Measurements from ENCODE around the gene WDR70.
"Not testable (repeated sequence)": the region's sequence is repeated elsewhere in the genome, so short reads cannot be mapped to it uniquely, and the experiment has no call there.

Gene WDR70

DNA sequence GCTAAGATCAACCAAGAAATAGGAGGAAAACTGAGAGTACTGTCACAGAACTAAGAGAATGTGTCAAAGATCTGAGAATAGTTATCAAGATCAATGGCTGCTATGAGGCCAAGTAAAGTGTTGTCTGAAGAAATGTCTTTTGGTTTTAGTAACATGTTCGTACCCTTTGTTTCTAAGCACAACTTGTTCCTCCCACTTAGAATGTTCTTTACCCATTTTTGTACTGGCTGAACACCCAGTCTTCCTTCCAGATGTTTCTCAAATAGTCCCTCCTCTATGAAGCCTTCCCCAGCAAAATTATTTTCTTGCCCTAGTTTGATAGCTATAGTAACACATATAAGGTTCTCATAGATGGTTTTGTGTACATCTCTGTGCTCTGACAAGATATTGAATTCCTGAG is 191.5 kb downstream of the WDR70 start:
- no peak for DNase-seq (ENCODE audit: low spot score)

DNA sequence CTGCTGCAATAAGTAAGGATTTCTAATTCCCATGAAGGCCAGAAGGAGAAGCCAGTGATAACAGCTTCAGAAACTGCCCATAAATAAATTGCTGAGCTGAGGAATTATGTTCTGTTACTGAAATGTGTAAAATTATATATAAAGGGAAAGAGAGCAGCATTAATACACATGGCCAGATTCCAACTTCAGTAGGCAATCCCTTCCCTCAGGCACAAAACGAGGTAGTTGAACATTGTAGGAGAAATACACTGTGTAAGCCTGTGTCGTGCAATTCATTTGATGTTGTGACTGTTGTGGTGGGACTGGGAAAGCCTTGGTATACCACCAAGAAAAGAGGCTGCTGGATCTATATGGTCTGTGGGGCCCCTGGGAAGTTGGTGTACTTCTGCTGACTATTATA is 192.9 kb downstream of the WDR70 start:
- DNase-seq (ENCODE audit: low spot score) = no peak

DNA sequence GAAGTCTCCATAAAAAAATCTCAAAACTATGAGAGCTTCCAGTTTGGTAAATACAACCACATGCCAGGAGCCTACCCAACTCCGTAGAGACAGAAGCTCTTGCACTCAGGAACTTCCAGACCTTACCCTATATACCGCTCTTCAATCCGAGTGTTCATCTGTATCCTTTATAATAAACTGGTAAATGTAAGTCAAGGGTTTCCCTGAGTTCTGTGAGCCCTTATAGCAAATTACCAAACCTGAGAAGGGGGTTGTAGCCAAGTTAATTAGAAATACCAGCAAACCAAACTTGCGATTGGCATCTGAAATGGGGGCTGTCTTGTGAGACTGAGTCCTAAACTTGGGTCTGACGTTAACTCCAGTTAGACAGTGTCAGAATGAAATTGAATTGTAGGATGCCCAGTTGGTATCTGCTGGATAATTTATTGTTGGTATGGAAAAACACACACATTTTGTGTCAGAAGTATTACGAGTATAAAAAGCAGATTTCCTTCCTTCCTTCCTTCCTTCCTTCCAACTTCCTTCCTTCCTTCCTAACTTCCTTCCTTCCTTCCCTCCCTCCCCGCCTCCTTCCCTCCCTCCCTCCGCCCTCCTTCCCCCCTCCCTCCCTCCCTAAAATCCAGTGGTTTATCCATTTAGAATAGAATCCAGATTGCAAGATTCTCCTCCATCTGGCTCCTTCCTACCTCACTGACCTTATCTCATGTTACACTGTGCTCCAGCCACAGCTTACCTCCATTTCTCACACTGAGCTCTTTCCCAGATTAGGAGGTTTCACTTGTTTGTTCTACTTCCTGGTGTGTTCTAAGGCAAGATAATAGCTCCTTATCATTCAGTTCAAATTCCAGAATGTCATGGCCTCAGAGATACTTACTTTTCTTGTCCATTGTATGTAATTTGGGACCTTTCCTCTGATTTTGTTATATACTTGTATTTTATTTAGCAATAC is 196.7 kb downstream of the WDR70 start:
- no peak for DNase-seq (ENCODE audit: low spot score)

DNA sequence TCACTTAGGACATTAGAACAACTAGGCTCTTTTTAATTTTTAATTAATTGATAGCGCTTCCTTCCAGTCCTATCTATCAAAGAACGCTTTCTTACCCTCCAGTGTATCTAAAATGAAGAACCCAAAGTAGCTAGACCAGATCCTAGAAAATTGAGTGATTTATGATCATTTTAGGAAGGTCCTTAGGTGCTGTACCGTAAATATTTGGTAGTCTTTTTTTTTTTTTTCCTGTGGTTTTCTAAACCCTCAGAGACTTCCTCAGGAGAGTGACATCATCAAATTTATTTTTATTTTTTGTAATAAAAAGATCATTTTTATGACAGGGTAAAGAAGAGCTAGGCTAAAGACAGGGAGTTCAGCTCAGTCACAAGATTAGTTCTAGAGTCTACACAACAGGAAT is 197.4 kb downstream of the WDR70 start:
- no peak for DNase-seq (ENCODE audit: low spot score)

DNA sequence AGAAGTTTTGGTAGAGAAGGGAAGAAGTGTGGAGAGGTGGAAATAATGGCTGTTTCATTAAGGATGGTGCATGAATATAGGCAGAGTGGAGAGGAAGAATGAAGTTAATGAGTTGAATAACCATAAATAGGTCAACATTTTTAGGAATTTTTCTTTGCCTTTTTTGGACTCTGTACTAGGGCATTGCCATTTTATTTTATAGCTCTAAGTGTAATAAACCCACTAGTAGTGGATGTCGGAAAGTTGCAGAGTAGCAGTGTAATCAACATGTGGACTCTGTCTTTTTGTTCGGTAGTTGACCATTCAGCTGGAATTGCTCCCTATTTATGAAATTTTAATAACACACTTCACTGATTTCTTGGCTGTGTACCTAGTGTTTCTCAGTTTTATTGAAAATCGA is 199.1 kb downstream of the WDR70 start:
- no peak for DNase-seq (ENCODE audit: low spot score)

DNA sequence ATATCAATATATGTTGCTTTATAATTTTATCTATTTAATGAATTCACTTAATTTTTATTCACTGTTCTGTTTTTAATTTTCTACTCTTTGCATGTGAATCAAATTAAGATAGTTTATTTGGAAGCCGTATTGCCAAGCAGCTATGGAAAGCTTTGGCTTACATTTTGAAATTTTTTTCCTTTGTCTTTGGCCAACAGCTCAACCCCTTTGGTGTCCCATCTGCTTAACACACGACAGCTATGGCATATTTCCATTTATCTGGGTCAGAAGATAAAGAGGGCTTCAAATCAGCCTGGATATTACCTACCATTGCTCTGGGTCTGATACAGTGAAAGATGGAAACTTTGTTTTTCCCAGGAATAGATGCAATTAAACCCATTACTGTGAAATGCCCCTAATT is 201.0 kb downstream of the WDR70 start:
- DNase-seq (ENCODE audit: low spot score) = no peak

DNA sequence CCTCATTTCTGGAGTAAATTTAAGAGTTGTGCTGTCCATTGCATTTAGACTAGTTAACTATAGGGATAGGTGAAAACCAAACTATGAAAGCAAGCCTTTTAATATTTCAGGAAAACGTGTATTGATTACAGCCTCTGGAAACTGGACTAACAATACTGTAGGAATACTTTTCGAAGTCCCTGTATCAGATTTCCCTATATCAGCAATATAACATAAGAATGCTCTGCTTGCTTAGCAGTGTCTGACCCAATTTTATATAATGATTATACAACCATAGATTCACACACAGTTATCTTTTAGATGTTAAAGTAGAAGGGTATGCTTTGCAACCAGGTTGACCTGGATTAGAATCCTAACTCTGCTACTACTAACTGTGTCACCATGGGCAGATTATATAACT is 203.1 kb downstream of the WDR70 start:
- DNase-seq (ENCODE audit: low spot score) = no peak

DNA sequence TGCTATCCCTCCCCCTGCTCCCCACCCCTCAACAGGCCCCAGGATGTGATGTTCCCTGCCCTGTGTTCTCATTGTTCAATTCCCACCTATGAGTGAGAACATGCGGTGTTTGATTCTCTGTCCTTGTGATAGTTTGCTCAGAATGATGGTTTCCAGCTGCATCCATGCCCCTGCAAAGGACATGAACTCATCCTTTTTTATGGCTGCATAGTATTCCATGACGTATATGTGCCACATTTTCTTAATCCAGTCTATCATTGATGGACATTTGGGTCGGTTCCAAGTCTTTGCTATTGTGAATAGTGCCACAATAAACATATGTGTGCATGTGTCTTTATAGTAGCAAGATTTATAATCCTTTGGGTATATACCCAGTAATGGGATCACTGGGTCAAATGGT is 214.2 kb downstream of the WDR70 start:
- DNase-seq (ENCODE audit: low spot score) = not testable (repeated sequence)

DNA sequence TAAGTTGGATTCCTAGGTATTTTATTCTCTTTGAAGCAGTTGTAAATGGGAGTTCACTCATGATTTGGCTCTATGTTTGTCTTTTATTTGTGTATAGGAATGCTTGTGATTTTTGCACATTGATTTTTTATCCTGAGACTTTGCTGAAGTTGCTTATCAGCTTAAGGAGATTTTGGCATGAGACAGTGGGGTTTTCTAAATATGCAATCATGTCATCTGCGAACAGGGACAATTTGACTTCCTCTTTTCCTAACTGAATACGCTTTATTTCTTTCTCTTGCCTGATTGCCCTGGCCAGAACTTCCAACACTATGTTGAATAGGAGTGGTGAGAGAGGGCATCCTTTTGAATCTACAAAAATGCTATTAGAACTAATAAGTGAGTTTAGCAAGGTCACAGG is 215.7 kb downstream of the WDR70 start:
- not testable (repeated sequence) for DNase-seq (ENCODE audit: low spot score)

DNA sequence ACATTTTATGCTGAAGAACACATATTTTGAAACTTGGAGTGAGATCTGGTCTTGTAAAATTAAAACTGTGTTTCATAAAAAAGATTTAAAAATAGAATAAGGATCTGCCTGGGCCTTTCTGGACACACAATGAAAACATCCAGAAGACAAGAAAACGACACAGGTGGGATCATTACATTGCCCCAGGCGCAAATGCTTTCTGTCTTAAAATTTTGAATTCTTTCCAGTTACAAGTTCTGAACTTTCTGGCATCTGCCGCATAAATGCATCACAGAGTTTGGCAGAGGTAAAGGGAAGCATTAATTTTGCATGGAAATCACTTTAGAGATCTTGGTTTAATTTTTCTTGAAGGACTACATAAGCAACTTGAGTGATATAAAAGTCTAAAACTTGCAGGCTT is 219.6 kb downstream of the WDR70 start:
- no peak for DNase-seq (ENCODE audit: low spot score)

DNA sequence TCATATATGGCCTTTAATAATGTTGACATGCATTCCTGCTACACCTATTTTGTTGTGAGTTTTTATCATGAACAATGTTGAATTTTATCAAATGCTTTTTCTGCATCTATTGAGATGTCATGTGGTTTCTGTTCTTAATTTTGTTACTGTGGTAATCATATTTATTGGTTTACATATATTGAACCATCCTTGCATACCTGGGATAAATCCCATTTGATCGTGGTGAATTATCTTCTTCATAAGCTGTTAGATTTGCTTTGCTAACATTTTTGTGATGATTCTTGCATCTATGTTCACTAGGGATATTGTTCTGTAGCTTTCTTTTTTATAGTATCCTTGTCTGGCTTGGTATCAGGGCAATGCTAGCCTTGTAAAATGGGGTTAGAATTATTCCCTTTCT is 222.0 kb downstream of the WDR70 start:
- DNase-seq (ENCODE audit: low spot score) = no peak

DNA sequence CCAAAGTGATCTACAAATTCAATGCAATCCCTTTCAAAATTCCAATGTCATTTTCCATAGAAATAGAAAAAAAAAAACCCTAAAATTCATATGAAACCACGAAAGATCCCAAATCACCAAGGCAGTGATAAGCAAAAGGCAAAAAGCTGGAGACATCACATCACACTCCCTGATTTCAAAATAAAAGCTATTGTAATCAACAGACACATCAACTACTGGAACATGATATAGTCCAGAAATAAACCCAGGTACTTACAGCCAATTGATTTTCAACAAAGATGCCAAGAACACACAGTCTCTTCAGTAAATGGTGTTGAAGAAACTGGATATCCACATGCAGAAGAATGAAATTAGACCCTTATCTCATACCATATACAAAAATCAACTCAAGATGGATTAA is 224.0 kb downstream of the WDR70 start:
- DNase-seq (ENCODE audit: low spot score) = no peak

DNA sequence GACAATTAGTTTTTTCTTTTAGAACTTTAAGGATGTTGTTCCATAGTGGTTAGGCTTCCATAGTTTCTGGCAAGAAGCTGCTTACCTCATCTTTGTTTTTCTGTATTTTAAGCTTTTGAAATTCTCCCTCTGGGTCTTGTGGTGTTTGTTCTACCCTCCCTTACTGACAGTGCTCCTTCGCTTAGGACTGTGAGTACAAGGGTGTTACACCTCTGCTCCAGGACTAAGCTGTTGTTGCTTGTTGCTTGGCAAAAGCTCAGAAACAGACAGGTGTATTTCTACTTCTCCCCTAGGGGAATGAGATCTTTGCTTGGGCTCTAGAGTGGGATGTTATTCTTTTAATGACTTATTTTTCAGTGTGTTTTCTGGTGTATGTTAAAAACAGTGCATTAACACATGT is 225.2 kb downstream of the WDR70 start:
- no peak for DNase-seq (ENCODE audit: low spot score)

DNA sequence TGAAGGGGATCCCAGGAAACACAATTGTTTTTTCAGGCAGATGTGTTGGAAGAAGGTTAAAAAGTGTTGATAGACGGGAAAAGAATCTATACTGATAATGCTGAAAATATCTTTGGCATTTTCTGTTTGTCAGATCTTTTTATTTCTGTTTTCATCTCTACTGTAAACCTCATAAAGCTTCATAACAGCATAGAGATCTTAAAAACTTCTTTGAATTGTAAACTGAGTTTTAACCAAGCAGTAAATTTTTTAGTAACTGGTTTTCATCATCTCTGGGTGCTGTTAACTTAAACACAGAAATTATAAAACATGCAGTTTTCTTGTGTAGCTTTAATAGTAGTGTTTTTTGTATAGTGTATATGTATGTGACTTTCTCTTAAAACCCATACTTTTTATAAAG is 227.0 kb downstream of the WDR70 start:
- DNase-seq (ENCODE audit: low spot score) = no peak

DNA sequence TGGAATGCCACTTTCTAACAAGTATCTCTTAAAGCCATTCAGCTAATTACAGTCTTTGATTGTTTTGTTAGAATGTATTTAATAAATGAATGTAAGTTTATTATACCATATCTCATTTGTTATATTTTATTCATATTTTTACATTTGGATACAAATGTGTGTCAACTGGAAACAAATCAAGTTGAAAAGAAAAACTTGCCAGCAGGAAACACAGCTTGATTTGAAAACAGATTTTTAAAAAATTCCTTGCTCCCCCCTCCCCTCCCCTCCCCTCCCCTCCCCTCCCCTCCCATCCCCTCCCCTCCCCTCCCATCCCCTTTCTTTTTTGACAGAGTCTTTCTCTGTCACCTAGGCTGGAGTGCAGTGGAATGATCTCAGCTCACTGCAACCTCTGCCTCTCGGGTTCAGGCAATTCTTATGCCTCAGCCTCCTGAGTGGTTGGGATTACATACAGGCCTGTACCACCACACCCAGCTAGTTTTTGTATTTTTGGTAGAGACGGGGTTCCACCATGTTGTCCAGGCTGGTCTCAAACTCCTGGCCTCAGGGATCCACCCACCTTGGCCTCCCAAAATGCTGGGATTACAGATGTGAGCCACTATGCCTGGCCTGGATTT is 227.6 kb downstream of the WDR70 start:
- no peak for DNase-seq (ENCODE audit: low spot score)

DNA sequence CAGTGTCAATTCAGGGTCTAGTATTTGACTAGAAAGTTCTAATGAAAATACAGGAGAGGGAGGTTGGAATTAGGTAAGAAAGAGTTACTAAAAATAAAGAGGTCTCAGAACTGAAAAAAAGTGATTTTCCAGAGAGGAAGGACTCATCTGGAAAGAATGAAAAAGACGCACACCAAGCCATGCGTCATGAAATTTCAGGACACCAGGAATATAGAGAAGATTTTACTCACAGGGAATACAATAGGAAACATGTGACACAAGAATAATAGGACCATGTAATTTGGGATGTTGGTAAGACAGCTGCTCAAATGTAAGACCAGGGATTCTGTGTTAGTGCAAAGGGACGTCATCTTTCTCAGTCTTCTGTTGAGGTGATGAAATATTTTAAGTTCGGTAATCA is 236.1 kb downstream of the WDR70 start:
- no peak for DNase-seq (ENCODE audit: low spot score)

DNA sequence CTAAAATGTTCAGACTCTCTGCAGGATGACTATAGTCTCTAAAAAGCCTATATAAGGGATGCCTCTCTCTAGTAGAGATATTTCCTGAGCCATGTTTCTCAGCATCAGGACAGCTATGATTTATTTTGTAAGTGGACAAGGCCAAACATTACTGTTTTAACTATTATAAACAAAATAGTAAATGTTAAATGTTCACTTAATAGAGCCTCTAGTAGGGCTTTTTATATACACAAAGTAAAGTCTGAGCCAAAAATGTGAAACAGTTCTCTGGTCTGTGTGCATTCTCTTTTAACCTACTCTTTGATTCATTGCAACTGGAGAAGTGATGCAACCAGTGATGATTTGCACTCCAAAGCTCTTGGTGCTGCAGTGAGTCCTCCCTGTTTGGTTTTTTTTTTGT is 240.2 kb downstream of the WDR70 start:
- DNase-seq (ENCODE audit: low spot score) = no peak

DNA sequence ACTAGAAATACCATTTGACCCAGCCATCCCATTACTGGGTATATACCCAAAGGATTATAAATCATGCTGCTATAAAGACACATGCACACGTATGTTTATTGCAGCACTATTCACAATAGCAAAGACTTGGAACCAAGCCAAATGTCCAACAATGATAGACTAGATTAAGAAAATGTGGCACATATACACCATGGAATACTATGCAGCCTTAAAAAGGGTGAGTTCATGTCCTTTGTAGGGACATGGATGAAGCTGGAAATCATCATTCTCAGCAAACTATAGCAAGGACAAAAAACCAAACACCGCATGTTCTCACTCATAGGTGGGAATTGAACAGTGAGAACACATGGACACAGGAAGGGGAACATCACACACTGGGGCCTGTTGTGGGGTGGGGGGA is 243.2 kb downstream of the WDR70 start:
- DNase-seq (ENCODE audit: low spot score) = not testable (repeated sequence)

DNA sequence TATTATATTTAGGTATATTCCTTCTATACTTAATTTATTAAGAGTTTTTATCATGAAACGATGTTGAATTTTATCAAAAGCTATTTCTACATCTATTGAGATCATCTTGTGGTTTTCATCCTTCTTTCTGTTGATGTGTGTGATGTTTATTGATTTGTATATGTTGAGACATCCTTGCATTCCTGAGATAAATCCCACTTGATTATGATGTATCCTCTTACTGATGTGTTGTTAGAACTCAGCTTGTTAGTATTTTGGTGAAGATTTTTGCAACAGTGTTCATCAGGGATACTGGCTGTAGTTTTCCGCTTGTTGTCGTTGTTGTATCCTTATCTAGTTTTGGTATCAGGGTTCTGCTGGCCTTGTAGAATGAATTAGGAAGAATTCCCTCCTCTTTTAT is 247.1 kb downstream of the WDR70 start:
- no peak for DNase-seq (ENCODE audit: low spot score)

DNA sequence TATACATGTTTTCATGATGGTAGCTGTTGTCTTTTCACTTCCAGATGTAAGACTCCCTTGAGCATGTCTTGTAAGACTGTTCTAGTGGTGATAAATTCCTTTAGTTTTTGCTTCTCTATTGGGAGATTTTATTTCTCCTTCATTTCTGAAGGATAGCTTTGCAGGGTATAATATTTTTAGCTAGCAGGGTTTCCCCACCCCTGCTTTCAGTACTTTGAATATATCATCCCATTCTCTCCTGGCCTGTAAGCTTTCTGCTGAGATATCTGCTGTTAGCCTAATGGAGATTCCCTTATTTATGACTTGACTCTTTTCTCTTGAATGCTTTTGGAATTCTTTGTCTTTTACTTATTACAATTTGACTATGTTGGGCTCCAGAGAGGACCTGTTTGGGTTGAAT is 249.8 kb downstream of the WDR70 start:
- no peak for DNase-seq (ENCODE audit: low spot score)

DNA sequence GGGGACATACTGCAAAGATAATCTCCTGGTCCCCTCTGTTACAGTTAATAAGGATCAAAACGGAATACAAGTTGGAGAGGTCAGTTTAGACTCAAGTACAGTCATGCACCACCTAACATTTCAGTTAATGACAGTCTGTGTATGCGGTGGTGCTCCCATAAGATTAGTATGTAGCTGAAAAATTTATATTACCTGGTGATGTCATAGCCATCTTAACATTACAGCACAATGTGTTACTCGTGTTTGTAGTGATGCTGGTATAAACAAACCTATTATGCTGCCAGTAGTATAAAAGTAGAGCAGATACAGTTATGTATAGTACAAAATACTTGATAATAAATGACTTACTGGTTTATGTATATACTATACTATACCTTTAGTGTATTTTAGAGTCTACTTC is 252.8 kb downstream of the WDR70 start:
- no peak for DNase-seq (ENCODE audit: low spot score)

DNA sequence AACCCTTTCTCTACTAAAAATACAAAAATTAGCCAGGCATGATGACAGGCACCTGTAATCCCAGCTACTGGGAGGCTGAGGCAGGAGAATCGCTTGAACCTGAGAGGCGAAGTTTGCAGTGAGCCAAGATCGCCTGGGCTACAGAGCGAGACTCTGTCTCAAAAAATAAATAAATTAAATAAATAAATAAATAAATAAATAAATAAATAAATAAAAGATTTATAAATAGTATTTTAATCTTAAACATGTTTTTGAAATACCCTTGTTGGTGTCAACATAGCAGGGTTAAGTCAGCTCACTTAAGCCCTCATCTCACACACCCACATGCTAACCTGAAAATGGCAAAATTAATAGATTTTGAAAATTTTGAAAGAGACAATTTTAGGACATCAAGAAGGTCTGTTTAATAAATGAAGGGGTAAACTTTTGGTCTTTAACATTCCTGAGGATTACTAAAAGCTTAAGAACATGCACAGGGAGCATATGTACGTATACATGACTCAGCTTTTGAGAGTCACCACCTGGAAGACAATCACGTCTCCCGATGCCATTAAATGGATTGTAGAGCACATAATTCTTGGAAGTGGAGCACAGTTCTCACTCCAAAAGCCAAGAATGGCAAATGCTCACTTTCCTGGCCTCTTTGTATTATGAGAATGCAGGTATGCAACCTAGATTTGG is 258.2 kb downstream of the WDR70 start:
- DNase-seq (ENCODE audit: low spot score) = no peak

DNA sequence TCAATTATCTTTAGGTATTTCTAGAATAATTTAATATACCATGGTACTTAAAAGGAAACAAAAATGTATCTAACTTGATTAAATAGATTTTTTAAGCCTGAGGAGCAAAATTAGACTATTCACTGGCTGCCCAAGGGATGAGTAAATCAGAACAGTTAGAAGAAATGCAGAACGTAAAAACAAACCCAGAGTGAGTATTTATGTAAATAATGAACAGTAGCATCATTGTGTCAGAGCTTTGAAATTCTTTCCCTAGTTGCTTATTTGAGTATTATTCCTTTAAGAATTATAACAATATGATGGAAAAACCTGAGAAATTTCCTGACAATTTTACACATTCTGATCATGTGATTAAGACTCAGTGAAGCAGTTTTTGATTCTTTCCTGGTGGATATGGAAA is 259.8 kb downstream of the WDR70 start:
- DNase-seq (ENCODE audit: low spot score) = no peak

All from Ammon's horn (tissue), 1 donor.